K562 (cell line): ENCODE results near the gene DST. TPM values are rescaled to one million over a fixed set of nuclear protein-coding genes. Genes with fewer than 3 reads are reported as not detected.

Source experiments
- ATAC-seq: fragments of 200-7000 bp; cut with Tn5 transposase; 3 replicates; pipeline ENCODE4 v1.9.1; 2020; ENCODE audit warnings: moderate library complexity
- BruUV-seq: library from RNA; stranded (reverse); fragments of 400-500 nt; replicated peaks from 2 replicates; lab custom pipeline; 2021; lab: Mats Ljungman, UMichigan
- CTCF ChIA-PET: fragments of 300-600 bp; formaldehyde crosslinking; extraction: SDS; loops from one replicate; lab custom pipeline; 2021; ENCODE audit warnings: low intra/inter-chr PET ratio; lab: Yijun Ruan, JAX
- POLR2A ChIA-PET: fragments of 300-600, 350-650 bp; sonication (Branson Sonifier 250); formaldehyde crosslinking; extraction: SDS; loops from one replicate; lab custom pipeline; 2021; ENCODE audit warnings: antibody characterized with exemption, inconsistent platforms; lab: Yijun Ruan, JAX
- DNase-seq, 4 experiments: peaks; one replicate each; pipeline versions ENCODE4 v3.0.0 to v3.0.0-alpha.2; 2011 to 2018; ENCODE audit warnings: low spot score in 3 of 4, mixed read lengths in 3 of 4; ENCODE audit errors: extremely low read depth in 1 of 4
- FAIRE-seq: peaks from 2 replicates; lab custom pipeline; 2011; peaks lifted over from hg19 to GRCh38; lab: Jason Lieb, UNC
- H2AFZ ChIP-seq: 2 replicates; pipeline ENCODE4 v1.6.0; 2011; ENCODE audit warnings: low read depth, low read length, control low read depth, inconsistent platforms
- H3K27ac ChIP-seq: fragments of 200-600 bp; 3 replicates; pipeline ENCODE4 v1.8.0; 2011; ENCODE audit warnings: low read depth, mild to moderate bottlenecking, control low read depth, inconsistent platforms, low read length, moderate library complexity, mixed read lengths; ENCODE audit errors: extremely low read depth
- H3K27me3 ChIP-seq, 2 experiments: fragments of 300-600 bp in 1 of 2; 2 replicates in 1 of 2; 3 replicates in 1 of 2; pipeline versions ENCODE4 v1.6.0 to v1.8.0; 2011; ENCODE audit warnings: inconsistent platforms in 2 of 2, low read length in 2 of 2, mild to moderate bottlenecking in 1 of 2, mixed read lengths in 1 of 2, moderate library complexity in 1 of 2; ENCODE audit not compliant: control insufficient read depth in 2 of 2, insufficient read depth in 2 of 2
- H3K36me3 ChIP-seq: fragments of 300-600 bp; 3 replicates; pipeline ENCODE4 v1.8.0; 2011; ENCODE audit warnings: mild to moderate bottlenecking, low read length, inconsistent platforms; ENCODE audit not compliant: control insufficient read depth, insufficient read depth
- H3K4me1 ChIP-seq, 2 experiments: fragments of 200-600 bp in 1 of 2; replicated peaks in 1 of 2; 2 replicates in 1 of 2; 3 replicates in 1 of 2; pipeline versions ENCODE4 v1.5.1 to v1.8.0; 2011; ENCODE audit warnings: inconsistent platforms in 2 of 2, low read length in 2 of 2, mild to moderate bottlenecking in 1 of 2, mixed read lengths in 1 of 2, moderate library complexity in 1 of 2; ENCODE audit not compliant: control insufficient read depth in 2 of 2, insufficient read depth in 2 of 2
- H3K4me2 ChIP-seq: 2 replicates; pipeline ENCODE4 v1.6.1; 2011; ENCODE audit warnings: low read length, control low read depth, inconsistent platforms, mixed read lengths; ENCODE audit not compliant: insufficient read depth
- H3K4me3 ChIP-seq: fragments of 200-600 bp; sonication (generic), shearing (Covaris generic); 2 replicates; pipeline ENCODE4 v1.5.1; 2016; ENCODE audit warnings: control low read depth, inconsistent platforms
- H3K79me2 ChIP-seq: fragments of 200-600 bp; 3 replicates; pipeline ENCODE4 v1.8.0; 2011; ENCODE audit warnings: low read length, inconsistent platforms; ENCODE audit not compliant: control insufficient read depth, insufficient read depth
- H3K9ac ChIP-seq, 2 experiments: 2 replicates each; pipeline versions ENCODE4 v1.6.0 to v1.6.1; 2011; ENCODE audit warnings: low read depth in 2 of 2, low read length in 2 of 2, control low read depth in 1 of 2, inconsistent platforms in 1 of 2, mild to moderate bottlenecking in 1 of 2, mixed read lengths in 1 of 2; ENCODE audit not compliant: insufficient read depth in 1 of 2
- H3K9me1 ChIP-seq: one replicate; pipeline ENCODE4 v1.6.0; 2011; ENCODE audit warnings: inconsistent platforms, mild to moderate bottlenecking, low read length, moderate library complexity; ENCODE audit not compliant: control insufficient read depth, insufficient read depth
- H3K9me3 ChIP-seq: replicated peaks from 2 replicates; pipeline ENCODE4 v1.5.1; 2011; ENCODE audit warnings: low read depth, low read length, inconsistent platforms; ENCODE audit not compliant: control insufficient read depth, insufficient read depth
- H4K20me1 ChIP-seq: replicated peaks from 2 replicates; pipeline ENCODE4 v1.6.1; 2011; ENCODE audit warnings: low read length, inconsistent platforms, mixed read lengths; ENCODE audit not compliant: control insufficient read depth, insufficient read depth
- C11orf30 ChIP-seq: fragments of 450-650 bp; IDR thresholded peaks from 2 replicates; pipeline ENCODE4 v1.6.1; 2016; ENCODE audit warnings: low read depth, mild to moderate bottlenecking
- DPF2 ChIP-seq: fragments of 450-650 bp; IDR thresholded peaks from 2 replicates; pipeline ENCODE4 v1.6.1; 2016
- GABPB2 ChIP-seq: fragments of 250-450 bp; sonication (Bioruptor Pico); conservative IDR thresholded peaks from 2 replicates; pipeline ENCODE4 v1.5.1; 2021; ENCODE audit warnings: mild to moderate bottlenecking
- GTF2A2 ChIP-seq: IDR thresholded peaks from 2 replicates; pipeline ENCODE4 v1.6.1; 2016; ENCODE audit warnings: mild to moderate bottlenecking, missing genetic modification characterization, missing compliant biosample characterization
- HES1 ChIP-seq: fragments of 450-650 bp; IDR thresholded peaks from 2 replicates; pipeline ENCODE4 v1.6.1; 2016; ENCODE audit warnings: low read depth, mild to moderate bottlenecking, moderate library complexity
- HNRNPL ChIP-seq: fragments of 200-400 bp; formaldehyde crosslinking; IDR thresholded peaks from 2 replicates; pipeline ENCODE4 v1.6.1; 2017; ENCODE audit warnings: low read depth, mild to moderate bottlenecking, low read length
- HNRNPLL ChIP-seq: fragments of 200-400 bp; formaldehyde crosslinking; IDR thresholded peaks from 2 replicates; pipeline ENCODE4 v1.6.1; 2017; ENCODE audit warnings: low read length, low read depth, mild to moderate bottlenecking; ENCODE audit not compliant: poor library complexity, severe bottlenecking
- NR4A1 ChIP-seq, 2 experiments: fragments of 250-450 bp in 1 of 2; fragments of 450-650 bp in 1 of 2; sonication (Bioruptor Pico) in 1 of 2; IDR thresholded peaks; 2 replicates each; pipeline versions ENCODE4 v1.4.0 to v1.6.1; 2016 to 2020; ENCODE audit warnings: mild to moderate bottlenecking in 2 of 2, missing compliant biosample characterization in 1 of 2, missing genetic modification characterization in 1 of 2, moderate library complexity in 1 of 2
- POLR2AphosphoS2 ChIP-seq: IDR thresholded peaks from 2 replicates; pipeline ENCODE4 v1.6.1; 2012; ENCODE audit warnings: low read length, improper control_type of control experiment
- POLR3G ChIP-seq: IDR thresholded peaks from 2 replicates; pipeline ENCODE4 v1.6.1; 2011; ENCODE audit not compliant: insufficient read length, insufficient replicate concordance; ENCODE audit errors: extremely low read depth
- SMC3 ChIP-seq: conservative IDR thresholded peaks from 2 replicates; pipeline ENCODE4 v1.6.1; 2011; ENCODE audit warnings: low read depth, low read length, improper control_type of control experiment; ENCODE audit not compliant: insufficient read depth
- TBL1XR1 ChIP-seq, 2 experiments: IDR thresholded peaks; 2 replicates each; pipeline ENCODE4 v1.6.1; 2012; ENCODE audit warnings: improper control_type of control experiment in 2 of 2, low read length in 2 of 2, mild to moderate bottlenecking in 1 of 2
- ZBTB12 ChIP-seq: fragments of 250-450 bp; sonication (Bioruptor Pico); IDR thresholded peaks from 2 replicates; pipeline ENCODE4 v1.4.0; 2020
- ZKSCAN1 ChIP-seq: fragments of 150-350 bp; IDR thresholded peaks from 2 replicates; pipeline ENCODE4 v1.6.1; 2016; ENCODE audit warnings: low read depth, low read length
- ZNF197 ChIP-seq: fragments of 200-800 bp; sonication (Bioruptor generic); IDR thresholded peaks from 2 replicates; pipeline ENCODE4 v1.6.1; 2016; ENCODE audit warnings: low read depth, missing genetic modification characterization, missing compliant biosample characterization
- ZNF354B ChIP-seq: fragments of 250-450 bp; sonication (Bioruptor Pico); IDR thresholded peaks from 2 replicates; pipeline ENCODE4 v1.4.0; 2020
- WGBS: fragments of 100-300 bp; shearing (Covaris generic); methylation state at CpG from one replicate; pipeline ENCODE4 v1.1.6; 2016; ENCODE audit warnings: low coverage, mixed read lengths; ENCODE audit not compliant: insufficient coverage; ENCODE audit errors: missing lambda C conversion rate; 5-methylcytosine and 5-hydroxymethylcytosine counted together
- in situ Hi-C: fragments of 300-500 bp; cut with MboI; formaldehyde crosslinking; loops from 4 replicates; pipeline ENCODE4 v1.15.0; 2018; ENCODE audit warnings: inconsistent platforms, mixed read lengths
- intact Hi-C: fragments of 100-400 bp; cut with micrococcal nuclease; formaldehyde crosslinking; loops from 2 replicates; pipeline ENCODE4 v1.14.2; 2022
- polyA plus RNA-seq, 8 experiments: library from polyadenylated mRNA; depleted of rRNA in 4 of 8; stranded (reverse) in 5 of 8; unstranded in 3 of 8; fragments of >200 nt; fragmentation: Nextera tagmentation in 2 of 8; fragmentation: Illumina TruSeq in 1 of 8; extraction: Ambion mirVana in 2 of 8; extraction: Trizol in 1 of 8; gene quantifications; 2 replicates each; pipeline versions ENCODE4 v1.2.1 to v1.2.3, GENCODE V29; 2011 to 2014; ENCODE audit warnings: inconsistent platforms in 1 of 8, missing spikeins in 1 of 8
- total RNA-seq, 7 experiments: library from RNA; depleted of rRNA in 6 of 7; stranded (reverse); fragments of >200 nt in 6 of 7; fragmentation: Illumina TruSeq in 2 of 7; extraction: Trizol in 2 of 7; gene quantifications; 2 replicates each; pipeline versions ENCODE4 v1.2.1 to v1.2.3, GENCODE V29; 2011 to 2021; ENCODE audit warnings: low replicate concordance in 1 of 7

DST gene
- total and polyA plus RNA-seq, 9 of the 15 experiments (the other 6 are each of a cell fraction or from before 2014, with no cell fraction given) = 5.2 to 21.9 (median 13.3) TPM

GRCh38 chr6:56579155-56579851 lies 63.4 kb downstream of the DST start (continued):
- no peak for TF ChIP-seq SMC3
- TF ChIP-seq GABPB2 = no peak
- TF ChIP-seq ZNF354B (CRISPR knock-in tag) = no peak
- TF ChIP-seq GTF2A2 (tag) = no peak
- TF ChIP-seq, all 486 proteins: peak for 0

- H3K4me3 ChIP-seq = no peak overlapping the region
- DNase-seq (no peak), FAIRE-seq (no peak), ATAC-seq (no peak)
- H2AFZ ChIP-seq = no peak overlapping the region
- TF ChIP-seq POLR3G (no peak), HNRNPL (no peak), C11orf30 (no peak), NR4A1 (CRISPR knock-in tag; IDR thresholded peaks at IDR 0.05) (no peak), NR4A1 (tag; IDR thresholded peaks at IDR 0.05) (no peak), HNRNPLL (no peak), TBL1XR1 (IDR thresholded peaks at IDR 0.05; ENCODE audit: low read length in 2 of 2) (no peak), ZNF197 (CRISPR knock-in tag) (no peak), DPF2 (no peak), ZBTB12 (CRISPR knock-in tag) (no peak), HES1 (no peak), ZKSCAN1 (no peak), POLR2AphosphoS2 (no peak)
- WGBS = 7% methylated on average over 3 of the region's 3 CpGs
- in situ Hi-C loops = loop anchor here (25.0 kb wide), 1 partner anchor 688 kb away; the partner anchor contains the start of gene BMP5
- no peaks in the 10 kb centered on the region for H3K9me3 ChIP-seq
- CTCF ChIA-PET = no interaction called here
- H3K9ac ChIP-seq = no peak overlapping the region
- intact Hi-C loops = no loop called here
- H3K27me3 ChIP-seq = no peaks in the 10 kb centered on the region
- no peaks in the 10 kb centered on the region for H4K20me1 ChIP-seq
- POLR2A ChIA-PET = no interaction called here
- H3K9me1 ChIP-seq = no peaks in the 10 kb centered on the region
- no peaks in the 10 kb centered on the region for H3K4me1 ChIP-seq
- no peak overlapping the region for H3K27ac ChIP-seq
- BruUV-seq = no TSS peak
- no peak overlapping the region for H3K4me2 ChIP-seq
- no peaks in the 10 kb centered on the region for H3K36me3 ChIP-seq
- H3K79me2 ChIP-seq = no peaks in the 10 kb centered on the region
Measured at GRCh38 chr6:56575736-56576135, 67.0 kb downstream of the DST start.
